NB4 (cell line): Measurements from ENCODE around the gene ETDA.
"Not testable (repeated sequence)": the region's sequence is repeated elsewhere in the genome, so short reads cannot be mapped to it uniquely, and the experiment has no call there.

Source experiments
- DNase-seq: peaks from one replicate; pipeline ENCODE4 v3.0.0; 2010; ENCODE audit warnings: low read depth
- H3K4me3 ChIP-seq: one replicate; pipeline ENCODE4 v1.5.1; 2011; ENCODE audit warnings: mild to moderate bottlenecking, low read depth, low read length, moderate library complexity
- CTCF ChIP-seq: IDR thresholded peaks from one replicate; pipeline ENCODE4 v1.5.1; 2012; ENCODE audit warnings: low read depth, low read length
- MAX ChIP-seq: IDR thresholded peaks from 2 replicates; pipeline ENCODE4 v1.6.1; 2011; ENCODE audit warnings: low read depth, low read length
- MYC ChIP-seq: IDR thresholded peaks from 2 replicates; pipeline ENCODE4 v1.6.1; 2011; ENCODE audit warnings: low read depth, low read length
- POLR2A ChIP-seq: IDR thresholded peaks from 2 replicates; pipeline ENCODE4 v1.6.1; 2011; ENCODE audit warnings: mild to moderate bottlenecking; ENCODE audit not compliant: insufficient read length; ENCODE audit errors: extremely low read depth

Gene ETDA

GRCh38 chrX:135252011-135252518 lies at the start of gene ETDA:
ETDA (plus strand) TSS chrX:135252061; CDS start chrX:135253277, 1,216 bp downstream.
- not testable (repeated sequence) for H3K4me3 ChIP-seq, DNase-seq

GRCh38 chrX:135206427-135206826 lies 45.4 kb upstream of the ETDA start:
- TF ChIP-seq CTCF: peak; percentile 27
- not testable (repeated sequence) for H3K4me3 ChIP-seq
- DNase-seq: peak; percentile 5

- no peak for DNase-seq
- no peak overlapping the region for H3K4me3 ChIP-seq
- TF ChIP-seq MAX: no peak
- no peak for TF ChIP-seq MYC
- no peak for TF ChIP-seq POLR2A
- TF ChIP-seq CTCF: no peak
Measured at GRCh38 chrX:135213200-135213844, 38.5 kb upstream of the ETDA start.

- not testable (repeated sequence) for H3K4me3 ChIP-seq, DNase-seq
Measured at GRCh38 chrX:135245989-135246388, 5.9 kb upstream of the ETDA start.

GRCh38 chrX:135256087-135256684 lies 4.3 kb downstream of the ETDA start:
- H3K4me3 ChIP-seq, DNase-seq: not testable (repeated sequence)

- no peak overlapping the region for H3K4me3 ChIP-seq
- TF ChIP-seq MAX: no peak
- TF ChIP-seq CTCF: no peak
- no peak for TF ChIP-seq POLR2A
- TF ChIP-seq MYC: no peak
- no peak for DNase-seq
Measured at GRCh38 chrX:135256923-135257322, 5.1 kb downstream of the ETDA start.

GRCh38 chrX:135257469-135257868 lies 5.6 kb downstream of the ETDA start:
- no peak overlapping the region for H3K4me3 ChIP-seq
- no peak for DNase-seq
- TF ChIP-seq POLR2A (no peak), CTCF (no peak), MYC (no peak), MAX (no peak)

- H3K4me3 ChIP-seq, DNase-seq: not testable (repeated sequence)
Measured at GRCh38 chrX:135260976-135261375, 9.1 kb downstream of the ETDA start.

GRCh38 chrX:135263376-135263775 lies 11.5 kb downstream of the ETDA start:
- H3K4me3 ChIP-seq, DNase-seq: not testable (repeated sequence)
